Measurements from ENCODE around the gene SPINK5. TPM values are rescaled to one million over a fixed set of nuclear protein-coding genes. Genes with fewer than 3 reads are reported as not detected.

Gene SPINK5
- total RNA-seq, 1 experiment from 2014 or later = not detected

DNA sequence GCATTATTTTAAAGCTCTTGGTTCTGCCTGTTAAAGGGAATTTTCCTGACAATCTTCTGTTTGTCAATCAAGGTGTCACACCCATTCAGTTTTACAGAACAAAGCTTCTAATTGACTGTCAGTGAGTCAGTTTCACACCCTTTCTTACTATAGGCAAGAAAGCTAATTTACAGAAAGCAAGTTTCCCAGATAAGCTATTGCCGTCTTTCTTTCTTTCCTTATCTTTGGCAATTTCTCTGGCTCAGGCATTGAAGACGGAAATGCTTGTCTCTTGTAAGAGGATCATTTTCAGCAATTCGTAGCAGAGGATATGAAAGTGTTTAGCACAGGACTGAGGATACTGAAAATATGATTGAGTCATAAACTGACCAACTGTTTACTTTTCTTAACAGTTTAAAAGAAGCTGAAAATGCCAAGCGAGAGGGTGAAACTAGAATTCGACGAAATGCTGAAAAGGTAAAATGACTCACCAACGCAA, 27.0 kb downstream of the SPINK5 start:
- CTCF ChIA-PET = no interaction called here
- Histone ChIP-seq H3K9me3 (ENCODE audit: control insufficient read depth, insufficient read depth, low read depth, low read length) (no peaks in the 10 kb centered on the region), H3K4me3 (ENCODE audit: low read depth in 2 of 2, low read length in 2 of 2) (no peak overlapping the region), H3K27ac (ENCODE audit: low read length) (no peak overlapping the region), H3K4me1 (ENCODE audit: control insufficient read depth, insufficient read depth, low read length) (no peaks in the 10 kb centered on the region), H3K27me3 (ENCODE audit: control insufficient read depth, insufficient read depth, low read length) (no peaks in the 10 kb centered on the region), H3K36me3 (ENCODE audit: control insufficient read depth, insufficient read depth, low read length) (no peaks in the 10 kb centered on the region)
- ATAC-seq (no peak), DNase-seq (ENCODE audit: low read depth, low spot score) (no peak)
- intact Hi-C loops (cut with micrococcal nuclease; ENCODE audit: unreplicated experiment) (no loop called here), in situ Hi-C loops (cut with HindIII; ENCODE audit: low pct_unique_long_range_greater_than_20kb, low sequenced_read_pairs) (no loop called here)
- POLR2A ChIA-PET = no interaction called here
- BruUV-seq (replicated peaks) = no TSS peak
- TF ChIP-seq POLR2AphosphoS5 (IDR thresholded peaks at IDR 0.05; ENCODE audit: low read depth, low read length) (no peak), TCF7L2 (IDR thresholded peaks at IDR 0.05; ENCODE audit: low read depth, low read length) (no peak), SIN3A (IDR thresholded peaks at IDR 0.05; ENCODE audit: borderline replicate concordance, insufficient read depth, low read depth, low read length) (no peak)
- TF ChIP-seq, protein P1, sequence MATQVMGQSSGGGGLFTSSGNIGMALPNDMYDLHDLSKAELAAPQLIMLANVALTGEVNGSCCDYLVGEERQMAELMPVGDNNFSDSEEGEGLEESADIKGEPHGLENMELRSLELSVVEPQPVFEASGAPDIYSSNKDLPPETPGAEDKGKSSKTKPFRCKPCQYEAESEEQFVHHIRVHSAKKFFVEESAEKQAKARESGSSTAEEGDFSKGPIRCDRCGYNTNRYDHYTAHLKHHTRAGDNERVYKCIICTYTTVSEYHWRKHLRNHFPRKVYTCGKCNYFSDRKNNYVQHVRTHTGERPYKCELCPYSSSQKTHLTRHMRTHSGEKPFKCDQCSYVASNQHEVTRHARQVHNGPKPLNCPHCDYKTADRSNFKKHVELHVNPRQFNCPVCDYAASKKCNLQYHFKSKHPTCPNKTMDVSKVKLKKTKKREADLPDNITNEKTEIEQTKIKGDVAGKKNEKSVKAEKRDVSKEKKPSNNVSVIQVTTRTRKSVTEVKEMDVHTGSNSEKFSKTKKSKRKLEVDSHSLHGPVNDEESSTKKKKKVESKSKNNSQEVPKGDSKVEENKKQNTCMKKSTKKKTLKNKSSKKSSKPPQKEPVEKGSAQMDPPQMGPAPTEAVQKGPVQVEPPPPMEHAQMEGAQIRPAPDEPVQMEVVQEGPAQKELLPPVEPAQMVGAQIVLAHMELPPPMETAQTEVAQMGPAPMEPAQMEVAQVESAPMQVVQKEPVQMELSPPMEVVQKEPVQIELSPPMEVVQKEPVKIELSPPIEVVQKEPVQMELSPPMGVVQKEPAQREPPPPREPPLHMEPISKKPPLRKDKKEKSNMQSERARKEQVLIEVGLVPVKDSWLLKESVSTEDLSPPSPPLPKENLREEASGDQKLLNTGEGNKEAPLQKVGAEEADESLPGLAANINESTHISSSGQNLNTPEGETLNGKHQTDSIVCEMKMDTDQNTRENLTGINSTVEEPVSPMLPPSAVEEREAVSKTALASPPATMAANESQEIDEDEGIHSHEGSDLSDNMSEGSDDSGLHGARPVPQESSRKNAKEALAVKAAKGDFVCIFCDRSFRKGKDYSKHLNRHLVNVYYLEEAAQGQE (IDR thresholded peaks at IDR 0.05; ENCODE audit: insufficient read depth in 1 of 2, low read depth in 2 of 2, low read length in 1 of 2) = no peak
- TF ChIP-seq, protein P2, sequence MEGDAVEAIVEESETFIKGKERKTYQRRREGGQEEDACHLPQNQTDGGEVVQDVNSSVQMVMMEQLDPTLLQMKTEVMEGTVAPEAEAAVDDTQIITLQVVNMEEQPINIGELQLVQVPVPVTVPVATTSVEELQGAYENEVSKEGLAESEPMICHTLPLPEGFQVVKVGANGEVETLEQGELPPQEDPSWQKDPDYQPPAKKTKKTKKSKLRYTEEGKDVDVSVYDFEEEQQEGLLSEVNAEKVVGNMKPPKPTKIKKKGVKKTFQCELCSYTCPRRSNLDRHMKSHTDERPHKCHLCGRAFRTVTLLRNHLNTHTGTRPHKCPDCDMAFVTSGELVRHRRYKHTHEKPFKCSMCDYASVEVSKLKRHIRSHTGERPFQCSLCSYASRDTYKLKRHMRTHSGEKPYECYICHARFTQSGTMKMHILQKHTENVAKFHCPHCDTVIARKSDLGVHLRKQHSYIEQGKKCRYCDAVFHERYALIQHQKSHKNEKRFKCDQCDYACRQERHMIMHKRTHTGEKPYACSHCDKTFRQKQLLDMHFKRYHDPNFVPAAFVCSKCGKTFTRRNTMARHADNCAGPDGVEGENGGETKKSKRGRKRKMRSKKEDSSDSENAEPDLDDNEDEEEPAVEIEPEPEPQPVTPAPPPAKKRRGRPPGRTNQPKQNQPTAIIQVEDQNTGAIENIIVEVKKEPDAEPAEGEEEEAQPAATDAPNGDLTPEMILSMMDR (IDR thresholded peaks at IDR 0.05) = no peak

DNA sequence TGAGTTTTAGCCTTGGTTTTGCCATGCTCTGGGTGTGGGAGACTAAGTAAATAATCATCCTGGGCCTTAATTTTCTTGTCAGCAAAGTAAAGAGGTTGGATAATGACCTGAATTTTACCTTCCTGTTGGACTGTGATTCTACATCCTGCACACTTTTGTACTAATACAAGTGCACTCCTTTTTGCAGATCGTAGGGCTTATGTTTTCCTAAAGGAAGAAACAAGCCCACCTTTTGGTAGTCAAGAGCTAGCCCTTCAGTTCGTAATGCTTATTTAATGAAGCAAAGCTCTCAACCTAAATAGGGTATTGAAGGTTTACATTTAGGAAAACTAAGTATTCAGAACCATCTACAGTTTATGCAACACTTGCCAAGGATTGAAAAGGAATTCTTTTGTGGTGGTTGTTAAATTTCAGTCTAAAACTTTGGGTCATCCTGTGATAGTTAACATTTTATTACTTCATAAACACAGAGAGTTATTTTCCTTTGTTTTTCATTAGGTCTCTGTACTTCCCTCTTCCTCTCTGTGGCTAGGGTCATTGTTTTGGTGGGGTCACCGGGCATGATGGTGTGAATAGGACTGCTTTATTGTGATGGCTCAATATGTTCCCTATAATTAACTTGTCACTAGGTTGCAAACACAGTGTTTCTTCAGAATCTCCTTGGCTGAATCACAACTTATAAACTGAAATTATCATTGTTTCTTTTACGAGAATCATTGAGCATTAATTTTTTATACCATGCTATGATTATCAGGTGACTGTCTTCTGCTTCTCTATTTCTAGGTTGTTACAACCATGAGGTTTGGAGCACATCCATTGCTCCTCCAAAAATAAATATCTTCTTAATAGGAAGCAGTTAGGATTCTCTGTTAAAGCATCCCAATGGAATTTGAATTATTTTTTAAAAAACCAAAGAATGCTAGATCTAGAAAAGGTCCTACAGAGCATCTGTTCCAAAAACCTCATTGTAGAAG, 28.5 kb downstream of the SPINK5 start:
- ATAC-seq (no peak), DNase-seq (ENCODE audit: low read depth, low spot score) (no peak)
- TF ChIP-seq, protein P2 (IDR thresholded peaks at IDR 0.05) = no peak
- TF ChIP-seq, protein P1 (IDR thresholded peaks at IDR 0.05; ENCODE audit: insufficient read depth in 1 of 2, low read depth in 2 of 2, low read length in 1 of 2) = no peak
- TF ChIP-seq SIN3A (IDR thresholded peaks at IDR 0.05; ENCODE audit: borderline replicate concordance, insufficient read depth, low read depth, low read length) (no peak), TCF7L2 (IDR thresholded peaks at IDR 0.05; ENCODE audit: low read depth, low read length) (no peak), POLR2AphosphoS5 (IDR thresholded peaks at IDR 0.05; ENCODE audit: low read depth, low read length) (no peak)
- no peaks in the 10 kb centered on the region for H3K36me3 ChIP-seq (ENCODE audit: control insufficient read depth, insufficient read depth, low read length)
- in situ Hi-C loops (cut with HindIII; ENCODE audit: low pct_unique_long_range_greater_than_20kb, low sequenced_read_pairs) = no loop called here
- no peak overlapping the region for H3K27ac ChIP-seq (ENCODE audit: low read length)
- ChIA-PET POLR2A (no interaction called here), CTCF (no interaction called here)
- H3K9me3 ChIP-seq (ENCODE audit: control insufficient read depth, insufficient read depth, low read depth, low read length) = no peaks in the 10 kb centered on the region
- intact Hi-C loops (cut with micrococcal nuclease; ENCODE audit: unreplicated experiment) = no loop called here
- H3K4me1 ChIP-seq (ENCODE audit: control insufficient read depth, insufficient read depth, low read length) = no peaks in the 10 kb centered on the region
- H3K4me3 ChIP-seq (ENCODE audit: low read depth in 2 of 2, low read length in 2 of 2) = no peak overlapping the region
- no TSS peak for BruUV-seq (replicated peaks)
- no peaks in the 10 kb centered on the region for H3K27me3 ChIP-seq (ENCODE audit: control insufficient read depth, insufficient read depth, low read length)
